T follicular helper cell (primary cell): ENCODE results near the gene FAHD2A.
"Not testable (repeated sequence)": the region's sequence is repeated elsewhere in the genome, so short reads cannot be mapped to it uniquely, and the experiment has no call there.

Experiments
- DNase-seq: peaks from one replicate; pipeline ENCODE4 v3.0.0-alpha.2; 2020; ENCODE audit warnings: low read depth

The FAHD2A gene

DNA sequence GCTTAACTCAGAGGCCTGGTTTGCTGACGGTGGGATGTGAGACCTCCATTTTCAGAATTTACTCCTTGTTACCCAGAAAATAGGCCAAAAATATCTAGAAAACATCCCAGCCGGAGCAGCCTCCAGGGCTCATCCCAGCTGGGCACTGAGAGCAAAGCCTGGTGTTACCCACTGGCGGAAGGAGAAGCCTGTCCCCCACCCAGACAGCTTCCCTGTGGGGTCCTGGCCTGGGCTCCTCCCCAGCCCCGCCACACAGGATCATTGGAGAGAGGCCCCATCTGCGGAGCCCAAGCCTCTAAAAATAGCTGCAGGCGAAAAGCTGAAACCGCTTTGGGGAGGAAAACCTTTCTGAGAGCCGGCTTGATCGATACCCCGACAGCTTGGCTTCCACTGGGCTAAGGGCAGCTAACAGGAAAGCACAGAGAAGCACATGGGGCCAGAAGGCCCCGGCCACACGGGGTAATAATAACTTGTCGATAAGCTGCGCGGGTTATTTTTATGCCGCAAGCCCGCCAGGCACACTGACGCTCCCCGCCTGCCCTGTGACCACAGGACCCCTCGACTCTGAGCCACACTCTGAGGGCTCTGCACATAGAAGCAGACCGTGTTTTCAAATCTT is 26.9 kb upstream of the FAHD2A start:
- no peak for DNase-seq

DNA sequence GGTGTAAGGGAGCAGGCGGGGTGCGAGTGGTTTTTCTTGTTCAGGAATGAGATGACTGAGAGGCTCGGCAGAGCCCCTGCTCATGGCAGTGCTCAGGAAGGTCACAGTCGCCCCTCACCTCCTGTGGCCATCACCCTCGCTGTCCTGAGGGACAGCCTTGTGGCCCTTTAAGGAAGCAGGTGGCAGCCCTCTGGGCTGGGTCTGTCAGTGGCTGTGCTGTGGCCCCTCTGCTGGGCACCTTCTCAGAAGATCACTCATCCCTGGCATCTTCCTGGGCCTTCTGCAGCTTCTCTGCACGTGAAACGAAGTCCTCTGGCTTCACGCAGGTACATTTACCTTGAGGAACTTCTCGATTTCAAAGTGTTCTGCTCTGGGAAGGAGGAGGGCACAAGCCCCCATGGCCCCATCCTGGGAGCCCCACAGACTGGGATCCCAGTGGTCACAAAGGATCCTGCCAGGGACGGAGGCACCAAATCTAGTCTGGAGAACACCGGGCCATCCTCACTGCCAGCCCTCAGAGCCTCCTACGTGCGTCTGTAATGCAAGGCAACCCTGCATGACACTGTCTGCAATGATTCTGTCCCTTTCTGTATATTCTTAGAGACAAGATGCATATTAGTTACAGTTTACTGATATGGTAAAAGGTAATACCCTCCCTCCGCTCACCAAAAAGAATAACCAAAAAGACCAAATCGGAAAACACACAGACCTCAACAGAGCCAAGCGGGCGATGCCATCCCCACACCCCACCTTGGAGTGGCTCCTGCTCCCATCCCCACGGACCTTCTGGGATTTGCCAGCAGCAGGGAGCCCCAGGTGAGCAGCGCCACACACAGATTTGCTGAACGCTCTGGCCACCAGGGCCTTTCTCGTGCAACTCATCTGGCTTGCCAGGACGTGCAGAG is 25.9 kb upstream of the FAHD2A start:
- no peak for DNase-seq

DNA sequence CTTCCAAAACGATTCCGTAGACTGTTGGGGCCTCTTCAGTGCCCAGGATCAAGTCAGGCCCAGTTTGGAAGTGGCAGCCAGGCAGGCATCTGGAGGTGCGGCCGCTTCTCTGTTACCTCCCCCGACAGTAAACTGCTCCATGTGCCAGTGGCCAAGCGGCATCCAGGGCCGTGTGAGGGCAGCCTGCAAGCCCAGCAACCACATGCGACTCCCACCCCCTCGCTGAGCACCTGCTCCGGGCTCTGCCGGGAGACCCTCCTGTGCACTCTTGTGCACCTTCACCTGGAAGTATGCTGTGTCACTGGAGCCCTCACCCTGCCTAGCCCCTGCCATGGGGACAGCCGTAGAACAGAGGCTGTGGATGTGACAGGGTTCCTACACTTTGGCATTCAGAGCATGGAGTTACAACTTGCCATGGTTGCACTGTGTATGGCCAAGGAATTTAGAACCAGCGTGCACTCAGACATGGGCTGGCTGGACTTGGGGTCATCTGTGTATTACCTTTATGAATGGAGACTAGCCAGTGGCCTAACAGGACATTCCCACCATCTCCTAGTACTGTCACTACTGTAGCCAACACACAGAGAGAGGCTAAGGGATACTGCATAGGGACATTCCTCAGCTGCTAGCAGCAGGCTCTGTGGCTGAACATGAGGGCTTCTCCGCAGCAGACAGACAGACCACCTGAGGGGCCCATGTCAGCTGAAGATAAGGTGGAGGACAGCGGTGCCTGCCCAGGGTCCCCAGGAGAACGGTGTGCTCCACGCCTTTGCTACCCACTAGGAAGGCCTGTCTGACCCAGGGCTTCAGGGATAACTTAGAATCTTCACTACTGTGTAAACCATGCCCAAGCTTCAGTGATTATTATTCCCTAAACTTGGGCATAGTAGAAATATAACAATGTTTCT is 25.0 kb upstream of the FAHD2A start:
- no peak for DNase-seq

DNA sequence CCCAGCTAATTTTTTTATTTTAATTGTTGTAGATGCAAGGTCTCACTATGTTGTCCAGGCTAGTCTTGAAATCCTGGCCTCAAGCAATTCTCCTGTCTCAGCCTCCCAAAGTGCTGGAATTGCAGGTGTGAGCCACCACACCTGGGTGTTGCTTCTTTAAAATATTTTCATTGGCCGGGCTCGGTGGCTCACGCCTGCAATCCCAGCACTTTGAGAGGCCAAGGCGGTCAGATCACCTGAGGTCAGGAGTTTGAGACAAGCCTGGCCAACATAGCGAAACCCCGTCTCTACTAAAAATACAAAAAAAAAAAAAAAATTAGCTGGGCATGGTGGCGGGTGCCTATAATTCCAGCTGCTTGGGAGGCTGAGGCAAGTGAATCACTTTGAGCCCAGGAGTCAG is 24.2 kb upstream of the FAHD2A start:
- DNase-seq: not testable (repeated sequence)

DNA sequence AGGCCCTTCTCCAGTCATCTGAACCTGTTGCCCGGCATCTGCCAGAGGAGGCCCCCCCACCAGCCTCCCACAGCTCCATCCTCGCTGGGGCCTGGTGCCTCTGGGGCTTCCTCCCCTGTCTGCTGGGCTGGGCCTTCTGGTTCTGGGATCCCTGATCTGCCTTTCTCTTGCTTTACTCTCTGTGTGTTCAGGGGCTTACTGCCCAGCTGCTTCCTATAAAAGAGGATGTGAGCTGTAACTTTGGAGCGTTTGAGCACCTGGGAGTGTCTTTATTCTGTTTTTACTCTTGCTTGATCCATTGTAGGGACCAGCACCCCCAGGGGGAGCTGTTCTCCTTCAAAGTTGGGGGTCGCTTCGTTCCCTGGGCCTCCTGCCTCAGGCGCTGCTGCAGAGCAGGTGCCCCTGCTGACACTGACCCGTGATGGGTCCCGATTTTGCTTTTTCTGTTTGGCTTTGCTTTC is 23.1 kb upstream of the FAHD2A start:
- no peak for DNase-seq

GRCh38 chr2:95380280-95380679 is 22.2 kb upstream of the FAHD2A start:
- DNase-seq: no peak

DNA sequence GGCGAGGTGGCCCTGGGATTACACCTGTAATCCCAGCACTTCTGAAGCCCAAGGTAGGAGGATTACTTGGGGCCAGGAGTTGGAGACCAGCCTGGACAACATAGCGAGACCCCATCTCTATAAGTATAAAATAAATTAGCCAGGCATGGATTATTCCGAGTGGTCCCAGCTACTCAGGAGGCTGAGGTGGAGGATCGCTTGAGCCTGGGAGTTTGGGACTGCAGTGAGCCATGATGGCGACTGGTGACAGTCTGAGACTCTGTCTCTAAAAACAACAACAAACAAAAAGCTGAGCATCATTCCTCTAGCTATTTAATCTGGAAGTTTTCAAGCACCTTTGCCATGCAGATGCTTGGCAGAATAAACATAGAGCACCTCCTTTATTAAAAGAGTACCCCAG is 21.8 kb upstream of the FAHD2A start:
- no peak for DNase-seq

DNA sequence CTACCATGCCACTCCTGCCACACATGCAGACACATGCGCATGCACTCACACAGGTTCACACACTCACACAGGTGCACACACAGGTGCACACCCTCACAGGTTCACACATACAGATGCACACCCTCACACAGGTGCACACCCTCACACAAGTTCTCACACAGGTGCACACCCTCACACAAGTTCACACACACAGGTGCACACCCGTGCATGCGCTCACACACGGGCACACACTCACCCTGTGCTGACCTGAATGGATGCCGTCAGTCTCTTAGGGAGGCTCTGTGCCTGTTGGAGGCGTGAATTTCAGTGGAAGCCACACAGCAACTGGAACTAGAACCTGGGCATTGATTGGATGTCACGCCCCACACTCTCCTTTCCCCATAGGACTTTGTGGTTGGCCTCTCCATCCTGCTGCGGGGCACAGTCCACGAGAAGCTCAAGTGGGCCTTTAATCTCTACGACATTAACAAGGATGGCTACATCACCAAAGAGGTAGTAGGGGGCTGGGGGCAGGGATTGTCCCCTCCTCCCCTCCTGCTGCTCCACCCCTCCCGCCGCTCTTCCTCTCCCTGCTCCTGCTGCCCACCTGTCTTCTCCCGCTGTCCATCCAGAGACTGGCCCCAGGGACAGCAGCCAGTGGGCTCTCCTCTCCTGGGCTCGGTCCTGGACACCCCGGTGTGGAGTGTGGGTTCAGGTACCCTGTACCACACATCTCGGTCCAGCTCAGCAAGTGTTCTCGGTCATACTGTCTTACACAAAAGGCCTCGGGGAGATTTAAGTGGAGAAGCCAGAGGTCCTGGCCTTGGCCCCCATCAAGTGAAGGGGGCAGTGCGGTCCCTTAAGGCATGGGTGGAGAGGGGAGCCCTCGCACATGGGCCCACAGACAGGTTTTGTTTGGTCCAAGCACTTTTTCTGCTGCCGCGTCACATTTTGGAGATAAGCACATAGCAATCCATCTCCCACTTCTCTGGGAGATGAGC is 21.0 kb upstream of the FAHD2A start:
- no peak for DNase-seq

GRCh38 chr2:95382192-95382591 is 20.3 kb upstream of the FAHD2A start:
- DNase-seq: no peak

DNA sequence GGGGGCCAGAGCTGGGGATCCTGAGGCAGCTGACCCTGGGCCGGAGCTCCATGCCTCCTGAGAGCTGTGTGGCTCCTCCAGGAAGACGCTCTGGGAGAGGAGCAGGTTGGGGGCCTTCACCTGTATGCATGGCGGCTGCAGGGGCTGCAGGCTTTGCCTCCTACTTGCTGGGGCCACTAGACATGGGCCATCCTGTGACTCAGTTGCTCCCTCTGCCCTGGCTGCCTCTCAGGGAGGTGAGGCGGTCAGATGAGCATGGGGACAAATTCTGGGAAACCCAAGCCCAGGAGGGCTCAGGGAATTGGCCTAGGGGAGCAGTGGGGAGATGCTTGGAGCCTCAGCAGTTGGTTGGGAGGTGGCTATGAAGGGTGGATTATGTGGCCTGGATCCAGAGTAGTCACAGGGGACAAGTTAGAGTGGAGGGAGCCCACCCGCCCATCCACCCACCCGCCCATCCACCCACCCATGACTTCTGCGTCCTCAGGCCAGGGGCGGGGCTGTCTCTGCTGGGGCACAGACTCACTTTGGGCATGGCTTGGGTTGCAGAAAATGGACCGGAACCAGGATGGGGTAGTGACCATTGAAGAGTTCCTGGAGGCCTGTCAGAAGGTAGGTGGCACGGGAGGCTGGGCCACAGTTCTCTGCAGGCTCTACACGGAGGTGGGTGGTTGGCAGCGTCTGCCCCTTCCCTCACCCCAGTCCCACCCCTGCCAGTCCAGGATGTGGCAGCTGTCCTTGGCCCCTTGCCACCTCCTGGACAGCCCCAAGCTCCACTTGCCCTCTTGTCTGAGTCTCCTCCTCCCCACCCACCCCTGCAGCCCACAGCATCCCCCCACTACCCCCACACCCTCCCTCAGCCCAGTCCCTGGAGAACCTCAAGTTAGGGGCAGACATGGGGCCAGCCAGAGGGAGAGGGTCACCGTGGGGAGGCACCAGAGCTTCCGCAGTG is 19.5 kb upstream of the FAHD2A start:
- DNase-seq: no peak

DNA sequence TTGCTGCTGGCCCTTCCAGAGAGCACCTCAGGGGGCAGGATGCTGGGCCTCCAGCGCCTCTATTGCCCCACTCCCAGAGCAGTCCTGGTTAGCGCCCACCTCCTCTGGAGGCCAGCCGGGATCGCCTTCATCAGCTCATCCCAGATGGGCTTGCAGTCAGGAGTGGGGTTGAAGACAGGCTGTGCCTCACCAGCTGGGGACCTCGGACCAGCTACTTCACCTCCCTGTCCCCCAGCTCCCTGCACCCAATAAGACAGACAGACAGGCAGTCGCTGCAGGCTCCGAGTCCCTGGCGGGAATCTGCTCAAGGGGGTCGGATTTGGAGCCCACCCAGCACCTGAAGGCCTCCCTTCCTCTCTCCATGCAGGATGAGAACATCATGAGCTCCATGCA is 18.9 kb upstream of the FAHD2A start:
- DNase-seq: no peak

DNA sequence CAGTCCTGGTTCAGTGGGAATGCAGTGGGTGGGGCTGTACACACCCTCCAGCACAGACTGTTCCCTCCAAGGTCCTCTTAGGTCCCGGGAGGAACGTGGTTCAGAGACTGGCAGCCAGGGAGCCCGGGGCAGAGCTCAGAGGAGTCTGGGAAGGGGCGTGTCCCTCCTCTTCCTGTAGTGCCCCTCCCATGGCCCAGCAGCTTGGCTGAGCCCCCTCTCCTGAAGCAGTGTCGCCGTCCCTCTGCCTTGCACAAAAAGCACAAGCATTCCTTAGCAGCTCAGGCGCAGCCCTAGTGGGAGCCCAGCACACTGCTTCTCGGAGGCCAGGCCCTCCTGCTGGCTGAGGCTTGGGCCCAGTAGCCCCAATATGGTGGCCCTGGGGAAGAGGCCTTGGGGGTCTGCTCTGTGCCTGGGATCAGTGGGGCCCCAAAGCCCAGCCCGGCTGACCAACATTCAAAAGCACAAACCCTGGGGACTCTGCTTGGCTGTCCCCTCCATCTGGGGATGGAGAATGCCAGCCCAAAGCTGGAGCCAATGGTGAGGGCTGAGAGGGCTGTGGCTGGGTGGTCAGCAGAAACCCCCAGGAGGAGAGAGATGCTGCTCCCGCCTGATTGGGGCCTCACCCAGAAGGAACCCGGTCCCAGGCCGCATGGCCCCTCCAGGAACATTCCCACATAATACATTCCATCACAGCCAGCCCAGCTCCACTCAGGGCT is 17.5 kb upstream of the FAHD2A start:
- DNase-seq: no peak

DNA sequence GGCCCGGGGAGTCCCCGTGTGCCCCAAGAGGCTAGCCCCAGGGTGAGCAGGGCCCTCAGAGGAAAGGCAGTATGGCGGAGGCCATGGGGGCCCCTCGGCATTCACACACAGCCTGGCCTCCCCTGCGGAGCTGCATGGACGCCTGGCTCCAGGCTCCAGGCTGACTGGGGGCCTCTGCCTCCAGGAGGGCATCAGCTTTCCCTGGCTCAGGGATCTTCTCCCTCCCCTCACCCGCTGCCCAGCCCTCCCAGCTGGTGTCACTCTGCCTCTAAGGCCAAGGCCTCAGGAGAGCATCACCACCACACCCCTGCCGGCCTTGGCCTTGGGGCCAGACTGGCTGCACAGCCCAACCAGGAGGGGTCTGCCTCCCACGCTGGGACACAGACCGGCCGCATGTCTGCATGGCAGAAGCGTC is 16.9 kb upstream of the FAHD2A start:
- DNase-seq: no peak

GRCh38 chr2:95386031-95386430 is 16.5 kb upstream of the FAHD2A start:
- DNase-seq: no peak

- DNase-seq: no peak
Measured at GRCh38 chr2:95387358-95387757, 15.2 kb upstream of the FAHD2A start.

GRCh38 chr2:95388091-95388692 is 14.3 kb upstream of the FAHD2A start:
- no peak for DNase-seq

DNA sequence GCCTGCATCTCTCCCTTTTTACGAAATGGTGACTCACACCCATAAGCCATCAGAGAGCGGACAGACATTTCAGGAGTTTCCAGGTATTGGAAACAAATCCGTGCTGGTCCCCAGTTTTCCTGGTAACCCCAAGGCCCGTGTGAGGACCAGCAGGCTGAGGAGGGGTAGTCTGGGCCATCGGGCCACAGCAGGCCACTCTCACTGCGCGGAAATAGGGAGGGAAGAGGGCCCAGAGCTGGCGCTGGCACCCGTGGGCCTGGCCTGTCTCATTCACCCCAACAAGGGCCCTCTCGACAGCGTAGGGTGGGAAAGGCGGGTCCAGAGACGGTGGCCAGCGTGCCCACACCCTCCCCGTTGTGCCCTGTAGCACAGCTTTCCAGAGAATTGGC is 13.7 kb upstream of the FAHD2A start:
- no peak for DNase-seq

DNA sequence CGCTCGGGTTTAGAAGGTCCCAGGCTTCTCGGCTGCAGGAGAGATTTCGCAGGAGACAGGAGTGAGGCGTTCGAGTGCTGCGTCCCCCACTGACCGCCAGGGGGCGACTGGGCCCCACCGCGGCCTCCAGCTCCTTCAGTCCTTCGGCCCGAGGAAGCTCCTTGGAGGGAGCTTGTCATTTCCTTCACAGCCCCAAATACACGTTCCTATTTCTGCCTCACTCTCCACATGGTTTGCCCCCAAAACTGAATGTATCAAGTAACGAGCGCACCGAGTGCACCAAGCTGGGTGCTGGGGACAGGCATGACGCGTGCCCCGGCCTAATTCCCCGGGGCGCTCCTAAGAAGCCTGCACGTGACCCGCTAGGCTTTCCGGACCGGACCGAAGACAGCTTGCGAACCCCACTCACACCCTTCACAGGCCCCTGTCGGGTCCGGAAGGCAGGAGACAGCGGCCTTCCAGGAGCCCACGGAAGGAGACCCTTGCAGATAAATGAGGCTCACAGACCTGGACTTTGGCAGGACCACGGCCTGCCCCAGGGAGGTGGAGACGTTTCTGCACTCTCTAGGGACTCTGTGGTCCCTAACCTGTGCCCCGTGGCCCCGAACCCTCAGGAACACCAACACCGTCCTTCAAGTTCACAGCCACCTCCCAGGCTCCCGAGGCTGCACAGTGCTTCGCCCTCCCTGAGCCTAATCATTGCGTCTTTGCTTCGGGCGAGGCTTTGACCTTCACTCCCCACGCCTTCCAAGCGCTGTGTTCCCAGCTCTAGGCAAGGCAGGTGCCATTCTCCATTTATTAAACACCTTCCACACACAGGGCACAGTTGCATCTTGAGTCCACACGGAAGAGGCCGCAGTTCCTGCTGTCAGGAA is 13.0 kb upstream of the FAHD2A start:
- peak; percentile 5 for DNase-seq
